ENCODE data around the gene TMEM237. TPM values are rescaled to one million over a fixed set of nuclear protein-coding genes. Genes with fewer than 3 reads are reported as not detected.

The TMEM237 gene
- total RNA-seq, 1 experiment from 2014 or later, result 33.6 TPM

DNA sequence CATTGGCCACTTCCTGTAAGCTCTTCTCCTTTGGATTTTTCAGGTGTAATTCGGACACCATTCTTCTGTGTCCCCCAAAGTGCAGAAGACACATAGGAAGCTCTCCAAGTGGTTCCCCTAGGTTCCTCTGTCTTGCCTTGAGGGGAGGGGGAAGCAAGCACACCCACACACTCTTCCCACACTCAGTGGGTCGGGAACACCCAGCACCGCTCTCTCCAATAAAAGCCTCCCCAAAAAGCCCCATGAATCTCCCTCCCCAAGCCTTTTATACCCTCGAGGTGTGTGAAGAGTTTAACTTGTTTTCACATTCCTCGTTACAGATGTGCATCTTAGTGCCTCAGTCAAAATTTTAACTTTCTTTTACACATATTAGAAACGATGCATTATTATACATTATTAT, 9.9 kb upstream of the TMEM237 start:
- POLR2A ChIA-PET, result no interaction called here
- Mint-ChIP-seq H3K36me3 (no peaks in the 10 kb centered on the region), H3K27me3 (ENCODE audit: low read depth) (no peaks in the 10 kb centered on the region), H3K4me3 (no peak overlapping the region), H3K9me3 (no peaks in the 10 kb centered on the region), H3K27ac (no peak overlapping the region), H3K4me1 (no peaks in the 10 kb centered on the region)
- DNase-seq (ENCODE audit: low spot score) (no peak), ATAC-seq (no peak)
- CTCF ChIA-PET, result no interaction called here
- TF ChIP-seq OVOL2 (CRISPR knock-in tag; IDR thresholded peaks at IDR 0.05; ENCODE audit: borderline replicate concordance) (no peak), CREB1 (CRISPR knock-in tag; IDR thresholded peaks at IDR 0.05) (no peak), ETV6 (CRISPR knock-in tag; IDR thresholded peaks at IDR 0.05) (no peak), PRDM15 (CRISPR knock-in tag; IDR thresholded peaks at IDR 0.05) (no peak), ATF1 (CRISPR knock-in tag; IDR thresholded peaks at IDR 0.05) (no peak), CREM (CRISPR knock-in tag; IDR thresholded peaks at IDR 0.05) (no peak), JAZF1 (CRISPR knock-in tag; IDR thresholded peaks at IDR 0.05) (no peak), STAT6 (CRISPR knock-in tag; conservative IDR thresholded peaks at IDR 0.05; ENCODE audit: low read depth) (no peak), HMGA2 (CRISPR knock-in tag; IDR thresholded peaks at IDR 0.05) (no peak), NFYB (CRISPR knock-in tag; conservative IDR thresholded peaks at IDR 0.05; ENCODE audit: low read depth) (no peak), NFE2L1 (CRISPR knock-in tag; IDR thresholded peaks at IDR 0.05) (no peak), SP1 (CRISPR knock-in tag; conservative IDR thresholded peaks at IDR 0.05) (no peak), ATF6 (CRISPR knock-in tag; IDR thresholded peaks at IDR 0.05) (no peak), ZNF219 (CRISPR knock-in tag; IDR thresholded peaks at IDR 0.05; ENCODE audit: borderline replicate concordance) (no peak), JUN (CRISPR knock-in tag; IDR thresholded peaks at IDR 0.05) (no peak)
- TF ChIP-seq, protein P1, sequence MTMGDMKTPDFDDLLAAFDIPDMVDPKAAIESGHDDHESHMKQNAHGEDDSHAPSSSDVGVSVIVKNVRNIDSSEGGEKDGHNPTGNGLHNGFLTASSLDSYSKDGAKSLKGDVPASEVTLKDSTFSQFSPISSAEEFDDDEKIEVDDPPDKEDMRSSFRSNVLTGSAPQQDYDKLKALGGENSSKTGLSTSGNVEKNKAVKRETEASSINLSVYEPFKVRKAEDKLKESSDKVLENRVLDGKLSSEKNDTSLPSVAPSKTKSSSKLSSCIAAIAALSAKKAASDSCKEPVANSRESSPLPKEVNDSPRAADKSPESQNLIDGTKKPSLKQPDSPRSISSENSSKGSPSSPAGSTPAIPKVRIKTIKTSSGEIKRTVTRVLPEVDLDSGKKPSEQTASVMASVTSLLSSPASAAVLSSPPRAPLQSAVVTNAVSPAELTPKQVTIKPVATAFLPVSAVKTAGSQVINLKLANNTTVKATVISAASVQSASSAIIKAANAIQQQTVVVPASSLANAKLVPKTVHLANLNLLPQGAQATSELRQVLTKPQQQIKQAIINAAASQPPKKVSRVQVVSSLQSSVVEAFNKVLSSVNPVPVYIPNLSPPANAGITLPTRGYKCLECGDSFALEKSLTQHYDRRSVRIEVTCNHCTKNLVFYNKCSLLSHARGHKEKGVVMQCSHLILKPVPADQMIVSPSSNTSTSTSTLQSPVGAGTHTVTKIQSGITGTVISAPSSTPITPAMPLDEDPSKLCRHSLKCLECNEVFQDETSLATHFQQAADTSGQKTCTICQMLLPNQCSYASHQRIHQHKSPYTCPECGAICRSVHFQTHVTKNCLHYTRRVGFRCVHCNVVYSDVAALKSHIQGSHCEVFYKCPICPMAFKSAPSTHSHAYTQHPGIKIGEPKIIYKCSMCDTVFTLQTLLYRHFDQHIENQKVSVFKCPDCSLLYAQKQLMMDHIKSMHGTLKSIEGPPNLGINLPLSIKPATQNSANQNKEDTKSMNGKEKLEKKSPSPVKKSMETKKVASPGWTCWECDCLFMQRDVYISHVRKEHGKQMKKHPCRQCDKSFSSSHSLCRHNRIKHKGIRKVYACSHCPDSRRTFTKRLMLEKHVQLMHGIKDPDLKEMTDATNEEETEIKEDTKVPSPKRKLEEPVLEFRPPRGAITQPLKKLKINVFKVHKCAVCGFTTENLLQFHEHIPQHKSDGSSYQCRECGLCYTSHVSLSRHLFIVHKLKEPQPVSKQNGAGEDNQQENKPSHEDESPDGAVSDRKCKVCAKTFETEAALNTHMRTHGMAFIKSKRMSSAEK (CRISPR knock-in tag; IDR thresholded peaks at IDR 0.05; ENCODE audit: borderline replicate concordance), result no peak
- TF ChIP-seq, protein P2, sequence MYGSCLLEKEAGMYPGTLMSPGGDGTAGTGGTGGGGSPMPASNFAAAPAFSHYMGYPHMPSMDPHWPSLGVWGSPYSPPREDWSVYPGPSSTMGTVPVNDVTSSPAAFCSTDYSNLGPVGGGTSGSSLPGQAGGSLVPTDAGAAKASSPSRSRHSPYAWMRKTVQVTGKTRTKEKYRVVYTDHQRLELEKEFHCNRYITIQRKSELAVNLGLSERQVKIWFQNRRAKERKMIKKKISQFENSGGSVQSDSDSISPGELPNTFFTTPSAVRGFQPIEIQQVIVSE (CRISPR knock-in tag; IDR thresholded peaks at IDR 0.05; ENCODE audit: borderline replicate concordance), result no peak
- TF ChIP-seq, protein P3, sequence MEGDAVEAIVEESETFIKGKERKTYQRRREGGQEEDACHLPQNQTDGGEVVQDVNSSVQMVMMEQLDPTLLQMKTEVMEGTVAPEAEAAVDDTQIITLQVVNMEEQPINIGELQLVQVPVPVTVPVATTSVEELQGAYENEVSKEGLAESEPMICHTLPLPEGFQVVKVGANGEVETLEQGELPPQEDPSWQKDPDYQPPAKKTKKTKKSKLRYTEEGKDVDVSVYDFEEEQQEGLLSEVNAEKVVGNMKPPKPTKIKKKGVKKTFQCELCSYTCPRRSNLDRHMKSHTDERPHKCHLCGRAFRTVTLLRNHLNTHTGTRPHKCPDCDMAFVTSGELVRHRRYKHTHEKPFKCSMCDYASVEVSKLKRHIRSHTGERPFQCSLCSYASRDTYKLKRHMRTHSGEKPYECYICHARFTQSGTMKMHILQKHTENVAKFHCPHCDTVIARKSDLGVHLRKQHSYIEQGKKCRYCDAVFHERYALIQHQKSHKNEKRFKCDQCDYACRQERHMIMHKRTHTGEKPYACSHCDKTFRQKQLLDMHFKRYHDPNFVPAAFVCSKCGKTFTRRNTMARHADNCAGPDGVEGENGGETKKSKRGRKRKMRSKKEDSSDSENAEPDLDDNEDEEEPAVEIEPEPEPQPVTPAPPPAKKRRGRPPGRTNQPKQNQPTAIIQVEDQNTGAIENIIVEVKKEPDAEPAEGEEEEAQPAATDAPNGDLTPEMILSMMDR (IDR thresholded peaks at IDR 0.05), result no peak
- TF ChIP-seq, protein P4, sequence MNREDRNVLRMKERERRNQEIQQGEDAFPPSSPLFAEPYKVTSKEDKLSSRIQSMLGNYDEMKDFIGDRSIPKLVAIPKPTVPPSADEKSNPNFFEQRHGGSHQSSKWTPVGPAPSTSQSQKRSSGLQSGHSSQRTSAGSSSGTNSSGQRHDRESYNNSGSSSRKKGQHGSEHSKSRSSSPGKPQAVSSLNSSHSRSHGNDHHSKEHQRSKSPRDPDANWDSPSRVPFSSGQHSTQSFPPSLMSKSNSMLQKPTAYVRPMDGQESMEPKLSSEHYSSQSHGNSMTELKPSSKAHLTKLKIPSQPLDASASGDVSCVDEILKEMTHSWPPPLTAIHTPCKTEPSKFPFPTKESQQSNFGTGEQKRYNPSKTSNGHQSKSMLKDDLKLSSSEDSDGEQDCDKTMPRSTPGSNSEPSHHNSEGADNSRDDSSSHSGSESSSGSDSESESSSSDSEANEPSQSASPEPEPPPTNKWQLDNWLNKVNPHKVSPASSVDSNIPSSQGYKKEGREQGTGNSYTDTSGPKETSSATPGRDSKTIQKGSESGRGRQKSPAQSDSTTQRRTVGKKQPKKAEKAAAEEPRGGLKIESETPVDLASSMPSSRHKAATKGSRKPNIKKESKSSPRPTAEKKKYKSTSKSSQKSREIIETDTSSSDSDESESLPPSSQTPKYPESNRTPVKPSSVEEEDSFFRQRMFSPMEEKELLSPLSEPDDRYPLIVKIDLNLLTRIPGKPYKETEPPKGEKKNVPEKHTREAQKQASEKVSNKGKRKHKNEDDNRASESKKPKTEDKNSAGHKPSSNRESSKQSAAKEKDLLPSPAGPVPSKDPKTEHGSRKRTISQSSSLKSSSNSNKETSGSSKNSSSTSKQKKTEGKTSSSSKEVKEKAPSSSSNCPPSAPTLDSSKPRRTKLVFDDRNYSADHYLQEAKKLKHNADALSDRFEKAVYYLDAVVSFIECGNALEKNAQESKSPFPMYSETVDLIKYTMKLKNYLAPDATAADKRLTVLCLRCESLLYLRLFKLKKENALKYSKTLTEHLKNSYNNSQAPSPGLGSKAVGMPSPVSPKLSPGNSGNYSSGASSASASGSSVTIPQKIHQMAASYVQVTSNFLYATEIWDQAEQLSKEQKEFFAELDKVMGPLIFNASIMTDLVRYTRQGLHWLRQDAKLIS (CRISPR knock-in tag; IDR thresholded peaks at IDR 0.05; ENCODE audit: borderline replicate concordance), result no peak
